Measurements from ENCODE around the gene BCL11B. TPM values are rescaled to one million over a fixed set of nuclear protein-coding genes. Genes with fewer than 3 reads are reported as not detected.

Gene BCL11B
- total and polyA plus RNA-seq, 9 of the 15 experiments (the other 6 are each of a cell fraction or from before 2014, with no cell fraction given), result 0.09 TPM; not detected in 8

- ATAC-seq, result no peak
- H4K20me1 ChIP-seq (replicated peaks; ENCODE audit: control insufficient read depth, insufficient read depth, low read length), result no peaks in the 10 kb centered on the region
- no peaks in the 10 kb centered on the region for H3K36me3 ChIP-seq (ENCODE audit: control insufficient read depth, insufficient read depth, low read length)
- H3K27me3 ChIP-seq (ENCODE audit: control insufficient read depth in 2 of 2, insufficient read depth in 2 of 2, low read length in 2 of 2), result peaks cover 0 to 9% of the 10 kb centered on the region in 2 experiments; a peak in 3 of 5 replicates
- no peak overlapping the region for H2AFZ ChIP-seq (ENCODE audit: low read depth, low read length)
- CTCF ChIA-PET (ENCODE audit: low intra/inter-chr PET ratio), result no interaction called here
- H3K9ac ChIP-seq (ENCODE audit: insufficient read depth in 1 of 2, low read depth in 2 of 2, low read length in 2 of 2), result no peak overlapping the region
- no peaks in the 10 kb centered on the region; a peak in 1 of 5 replicates for H3K4me1 ChIP-seq (replicated peaks in 1 of 2; ENCODE audit: control insufficient read depth in 2 of 2, insufficient read depth in 2 of 2, low read length in 2 of 2)
- no peaks in the 10 kb centered on the region for H3K9me3 ChIP-seq (replicated peaks; ENCODE audit: control insufficient read depth, insufficient read depth, low read depth, low read length)
- intact Hi-C loops (cut with micrococcal nuclease) (no loop called here), in situ Hi-C loops (cut with MboI) (no loop called here)
- FAIRE-seq, result no peak
- BruUV-seq (replicated peaks), result no TSS peak
- POLR2A ChIA-PET, result no interaction called here
- H3K27ac ChIP-seq (ENCODE audit: extremely low read depth, low read depth, low read length), result no peak overlapping the region
- H3K9me1 ChIP-seq (ENCODE audit: control insufficient read depth, insufficient read depth, low read length), result no peaks in the 10 kb centered on the region
- WGBS (ENCODE audit: insufficient coverage, low coverage, missing lambda C conversion rate), result 0% methylated on average over 1 of the region's 1 CpG
- H3K79me2 ChIP-seq (ENCODE audit: control insufficient read depth, insufficient read depth, low read length), result no peaks in the 10 kb centered on the region
- H3K4me2 ChIP-seq (ENCODE audit: insufficient read depth, low read length), result no peak overlapping the region
- no peak for DNase-seq (ENCODE audit: extremely low read depth in 1 of 4, low spot score in 3 of 4)
- H3K4me3 ChIP-seq, result no peak overlapping the region
- TF ChIP-seq NFATC3 (IDR thresholded peaks at IDR 0.05), result no peak
- no peak for TF ChIP-seq JUN (IDR thresholded peaks at IDR 0.05; ENCODE audit: borderline replicate concordance, low read depth, low read length)
- TF ChIP-seq JUN (CRISPR knock-in tag; IDR thresholded peaks at IDR 0.05; ENCODE audit: borderline replicate concordance), result no peak
- no peak for TF ChIP-seq CBX5 (IDR thresholded peaks at IDR 0.05; ENCODE audit: borderline replicate concordance, low read depth)
- no peak for TF ChIP-seq HDAC3 (IDR thresholded peaks at IDR 0.05; ENCODE audit: borderline replicate concordance, partially characterized antibody)
- TF ChIP-seq ZBED1 (IDR thresholded peaks at IDR 0.05), result no peak
- no peak for TF ChIP-seq PHF20 (IDR thresholded peaks at IDR 0.05; ENCODE audit: partially characterized antibody)
- TF ChIP-seq CBX2 (IDR thresholded peaks at IDR 0.05; ENCODE audit: insufficient read depth, low read length, poor library complexity, severe bottlenecking), result no peak
- TF ChIP-seq E4F1 (CRISPR knock-in tag; IDR thresholded peaks at IDR 0.05; ENCODE audit: borderline replicate concordance), result no peak
- TF ChIP-seq MAFK (IDR thresholded peaks at IDR 0.05; ENCODE audit: low read length), result no peak
- no peak for TF ChIP-seq ZNF75A (CRISPR knock-in tag; IDR thresholded peaks at IDR 0.05)
- TF ChIP-seq EWSR1 (IDR thresholded peaks at IDR 0.05; ENCODE audit: borderline replicate concordance, low read depth, partially characterized antibody), result no peak
- TF ChIP-seq CHD2 (IDR thresholded peaks at IDR 0.05; ENCODE audit: low read depth, low read length), result no peak
- TF ChIP-seq NR3C1 (CRISPR knock-in tag; IDR thresholded peaks at IDR 0.05), result no peak
- no peak for TF ChIP-seq POLR3A (IDR thresholded peaks at IDR 0.05; ENCODE audit: borderline replicate concordance, extremely low read depth, insufficient read depth, insufficient read length)
- TF ChIP-seq PBX2 (CRISPR knock-in tag; IDR thresholded peaks at IDR 0.05; ENCODE audit: low read depth), result no peak
- TF ChIP-seq PBX2 (tag; conservative IDR thresholded peaks at IDR 0.05; ENCODE audit: low read depth), result no peak
Measured at GRCh38 chr14:99313234-99313633, 41.2 kb upstream of the BCL11B start.
